ENCODE results near the gene PMEPA1.
A peak's percentile ranks its signal among the peaks of the same experiment; 100 is the strongest.

Gene PMEPA1

GRCh38 chr20:57736738-57737347, 27.0 kb upstream of the PMEPA1 start:
- DNase-seq (ENCODE audit: low read depth) = no peak

- DNase-seq (ENCODE audit: low read depth) = no peak
Observed at GRCh38 chr20:57735831-57736737, 26.3 kb upstream of the PMEPA1 start.

- no peak for DNase-seq (ENCODE audit: low read depth)
Observed at GRCh38 chr20:57734754-57735153, 24.9 kb upstream of the PMEPA1 start.

GRCh38 chr20:57732226-57732625, 22.4 kb upstream of the PMEPA1 start:
- no peak for DNase-seq (ENCODE audit: low read depth)

- no peak for DNase-seq (ENCODE audit: low read depth)
Observed at GRCh38 chr20:57728762-57729161, 18.9 kb upstream of the PMEPA1 start.

GRCh38 chr20:57727863-57728262, 18.0 kb upstream of the PMEPA1 start:
- DNase-seq (ENCODE audit: low read depth) = no peak

GRCh38 chr20:57725636-57726035, 15.8 kb upstream of the PMEPA1 start:
- no peak for DNase-seq (ENCODE audit: low read depth)

GRCh38 chr20:57724610-57725405, 15.0 kb upstream of the PMEPA1 start:
- no peak for DNase-seq (ENCODE audit: low read depth)

- DNase-seq (ENCODE audit: low read depth) = no peak
Observed at GRCh38 chr20:57723816-57724215, 14.0 kb upstream of the PMEPA1 start.

- DNase-seq (ENCODE audit: low read depth) = no peak
Observed at GRCh38 chr20:57719951-57720350, 10.1 kb upstream of the PMEPA1 start.

GRCh38 chr20:57718490-57719009, 8.7 kb upstream of the PMEPA1 start:
- peak; percentile 77 for DNase-seq (ENCODE audit: low read depth)

GRCh38 chr20:57717797-57718196, 8.0 kb upstream of the PMEPA1 start:
- no peak for DNase-seq (ENCODE audit: low read depth)

- DNase-seq (ENCODE audit: low read depth) = no peak
Observed at GRCh38 chr20:57716901-57717300, 7.1 kb upstream of the PMEPA1 start.

GRCh38 chr20:57716202-57716601, 6.4 kb upstream of the PMEPA1 start:
- DNase-seq (ENCODE audit: low read depth) = no peak

- DNase-seq (ENCODE audit: low read depth) = no peak
Observed at GRCh38 chr20:57715268-57715904, 5.6 kb upstream of the PMEPA1 start.

- DNase-seq (ENCODE audit: low read depth) = no peak
Observed at GRCh38 chr20:57714409-57715267, 4.8 kb upstream of the PMEPA1 start.

GRCh38 chr20:57713951-57714350, 4.1 kb upstream of the PMEPA1 start:
- DNase-seq (ENCODE audit: low read depth) = no peak

- DNase-seq (ENCODE audit: low read depth) = no peak
Observed at GRCh38 chr20:57713505-57713903, 3.7 kb upstream of the PMEPA1 start.

- no peak for DNase-seq (ENCODE audit: low read depth)
Observed at GRCh38 chr20:57712851-57713504, 3.2 kb upstream of the PMEPA1 start.

GRCh38 chr20:57712341-57712740, 2.5 kb upstream of the PMEPA1 start:
- DNase-seq (ENCODE audit: low read depth) = no peak

All from stimulated activated CD8-positive, alpha-beta memory T cell treated with anti-CD3 and anti-CD28 coated beads, Interleukin-15, amount 100 ng/mL, for 24 hours (primary cell).